ENCODE data around the gene STX4.

Gene STX4

GRCh38 chr16:31063843-31064611, 30.7 kb downstream of the STX4 start:
- no peak for DNase-seq

- no peak for DNase-seq
These were observed 31.6 kb downstream of the STX4 start for GRCh38 chr16:31064882-31065461.

- DNase-seq = no peak
These were observed 34.0 kb downstream of the STX4 start for GRCh38 chr16:31067342-31067741.

- no peak for DNase-seq
These were observed 38.5 kb downstream of the STX4 start for GRCh38 chr16:31071861-31072260.

GRCh38 chr16:31072540-31073141, 39.3 kb downstream of the STX4 start:
- DNase-seq = peak in 2 of 56 donors; percentile 18 to 49

DNA sequence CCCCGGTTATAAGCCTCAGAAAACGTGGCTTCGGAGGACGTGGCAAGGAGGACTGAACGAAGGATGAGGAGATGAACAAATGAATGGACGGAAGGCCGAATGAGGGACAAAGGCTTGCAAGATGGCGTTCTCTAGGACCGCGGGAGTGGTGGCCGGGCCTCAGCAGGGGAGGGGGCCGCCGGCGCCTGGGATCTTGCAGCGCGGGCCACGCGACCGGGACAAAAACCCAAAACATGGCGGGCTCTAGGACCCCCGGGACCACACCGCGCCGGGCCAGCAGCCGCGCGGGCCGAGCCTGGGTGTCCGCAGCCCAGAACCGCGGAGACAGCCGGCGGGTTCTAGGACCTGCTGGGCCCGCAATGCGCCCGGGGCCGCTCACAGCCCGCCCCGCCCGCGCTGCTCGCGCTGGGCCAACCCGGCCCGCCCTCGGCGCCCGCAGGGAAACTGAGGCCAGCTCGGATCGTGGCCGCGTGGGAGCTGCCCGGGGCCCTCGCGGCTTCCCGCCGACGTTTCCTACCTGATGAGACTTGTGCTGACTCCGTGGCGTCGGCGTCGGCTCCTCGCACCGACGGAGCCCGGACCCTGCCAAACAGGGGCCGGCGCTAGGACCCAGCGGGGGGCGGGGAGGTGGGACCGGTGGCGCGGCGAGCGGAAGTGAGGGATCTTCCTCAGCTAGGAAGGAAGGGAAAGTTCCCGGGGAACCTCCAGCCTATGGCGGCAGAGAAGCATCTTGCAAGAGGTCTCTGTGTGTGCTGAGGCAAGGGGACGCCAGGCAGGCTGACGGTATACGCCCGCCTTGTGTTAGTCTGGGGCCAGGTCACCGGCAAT, 40.0 kb downstream of the STX4 start:
- peak; percentile 62 to 96 (median 85) for DNase-seq

- peak; percentile 71 to 100 (median 97) for DNase-seq
These were observed 40.8 kb downstream of the STX4 start, which contains the start of the genes ZNF646 and ZNF668 for GRCh38 chr16:31073970-31074813. Gene ZNF646, plus strand, starts transcription at chr16:31074422. Its CDS starts 1,903 bp downstream, at chr16:31076325. Gene ZNF668, minus strand, starts transcription at chr16:31074240. Its CDS starts 9,781 bp downstream, at chr16:31064459.

GRCh38 chr16:31074814-31075183, 41.4 kb downstream of the STX4 start:
- no peak for DNase-seq

DNA sequence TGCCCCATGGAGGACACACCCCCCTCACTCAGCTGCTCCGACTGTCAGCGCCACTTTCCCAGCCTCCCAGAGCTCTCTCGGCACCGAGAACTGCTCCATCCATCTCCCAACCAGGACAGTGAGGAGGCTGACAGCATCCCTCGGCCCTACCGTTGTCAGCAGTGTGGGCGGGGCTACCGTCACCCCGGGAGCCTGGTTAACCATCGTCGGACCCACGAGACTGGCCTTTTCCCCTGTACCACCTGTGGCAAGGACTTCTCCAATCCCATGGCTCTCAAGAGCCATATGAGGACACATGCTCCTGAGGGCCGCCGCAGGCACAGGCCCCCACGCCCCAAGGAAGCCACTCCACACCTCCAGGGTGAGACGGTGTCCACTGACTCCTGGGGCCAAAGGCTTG, 43.0 kb downstream of the STX4 start:
- no peak for DNase-seq

DNA sequence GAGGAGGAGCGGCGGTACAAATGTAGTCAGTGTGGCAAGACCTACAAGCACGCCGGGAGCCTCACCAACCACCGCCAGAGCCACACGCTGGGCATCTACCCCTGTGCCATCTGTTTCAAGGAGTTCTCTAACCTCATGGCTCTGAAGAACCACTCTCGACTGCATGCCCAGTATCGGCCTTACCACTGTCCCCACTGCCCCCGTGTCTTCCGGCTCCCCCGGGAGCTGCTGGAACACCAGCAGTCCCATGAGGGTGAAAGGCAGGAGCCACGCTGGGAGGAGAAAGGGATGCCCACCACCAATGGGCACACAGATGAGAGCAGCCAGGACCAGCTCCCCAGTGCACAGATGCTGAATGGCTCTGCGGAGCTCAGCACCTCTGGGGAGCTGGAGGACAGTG, 43.7 kb downstream of the STX4 start:
- DNase-seq = no peak

GRCh38 chr16:31077592-31078396, 44.4 kb downstream of the STX4 start:
- no peak for DNase-seq

DNA sequence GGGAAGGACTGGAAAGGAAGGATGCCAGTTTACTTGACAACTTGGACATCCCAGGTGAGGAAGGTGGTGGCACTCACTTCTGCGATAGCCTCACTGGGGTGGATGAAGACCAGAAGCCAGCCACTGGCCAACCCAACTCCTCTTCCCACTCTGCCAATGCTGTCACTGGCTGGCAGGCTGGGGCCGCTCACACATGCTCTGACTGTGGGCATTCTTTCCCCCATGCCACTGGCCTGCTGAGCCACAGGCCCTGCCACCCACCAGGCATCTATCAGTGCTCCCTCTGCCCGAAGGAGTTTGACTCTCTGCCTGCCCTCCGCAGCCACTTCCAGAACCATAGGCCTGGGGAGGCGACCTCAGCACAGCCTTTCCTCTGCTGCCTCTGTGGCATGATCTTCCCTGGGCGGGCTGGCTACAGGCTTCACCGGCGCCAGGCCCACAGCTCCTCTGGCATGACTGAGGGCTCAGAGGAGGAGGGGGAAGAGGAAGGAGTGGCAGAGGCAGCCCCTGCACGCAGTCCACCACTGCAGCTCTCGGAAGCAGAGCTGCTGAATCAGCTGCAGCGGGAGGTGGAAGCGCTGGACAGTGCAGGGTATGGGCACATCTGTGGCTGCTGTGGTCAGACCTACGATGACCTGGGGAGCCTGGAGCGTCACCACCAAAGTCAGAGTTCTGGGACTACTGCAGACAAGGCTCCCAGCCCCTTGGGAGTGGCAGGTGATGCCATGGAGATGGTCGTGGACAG, 45.4 kb downstream of the STX4 start:
- DNase-seq = no peak

DNA sequence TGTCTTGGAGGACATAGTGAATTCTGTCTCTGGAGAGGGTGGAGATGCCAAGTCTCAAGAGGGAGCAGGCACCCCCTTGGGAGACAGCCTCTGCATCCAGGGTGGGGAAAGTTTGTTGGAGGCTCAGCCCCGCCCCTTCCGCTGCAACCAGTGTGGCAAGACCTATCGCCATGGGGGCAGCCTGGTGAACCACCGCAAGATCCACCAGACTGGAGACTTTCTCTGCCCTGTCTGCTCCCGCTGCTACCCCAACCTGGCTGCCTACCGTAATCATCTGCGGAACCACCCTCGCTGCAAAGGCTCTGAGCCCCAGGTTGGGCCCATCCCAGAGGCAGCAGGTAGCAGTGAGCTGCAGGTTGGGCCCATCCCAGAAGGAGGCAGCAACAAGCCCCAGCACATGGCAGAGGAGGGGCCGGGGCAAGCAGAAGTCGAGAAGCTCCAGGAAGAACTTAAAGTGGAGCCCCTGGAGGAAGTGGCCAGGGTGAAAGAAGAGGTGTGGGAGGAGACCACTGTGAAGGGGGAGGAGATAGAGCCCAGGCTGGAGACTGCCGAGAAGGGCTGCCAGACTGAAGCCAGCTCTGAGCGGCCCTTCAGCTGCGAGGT, 46.1 kb downstream of the STX4 start:
- no peak for DNase-seq

DNA sequence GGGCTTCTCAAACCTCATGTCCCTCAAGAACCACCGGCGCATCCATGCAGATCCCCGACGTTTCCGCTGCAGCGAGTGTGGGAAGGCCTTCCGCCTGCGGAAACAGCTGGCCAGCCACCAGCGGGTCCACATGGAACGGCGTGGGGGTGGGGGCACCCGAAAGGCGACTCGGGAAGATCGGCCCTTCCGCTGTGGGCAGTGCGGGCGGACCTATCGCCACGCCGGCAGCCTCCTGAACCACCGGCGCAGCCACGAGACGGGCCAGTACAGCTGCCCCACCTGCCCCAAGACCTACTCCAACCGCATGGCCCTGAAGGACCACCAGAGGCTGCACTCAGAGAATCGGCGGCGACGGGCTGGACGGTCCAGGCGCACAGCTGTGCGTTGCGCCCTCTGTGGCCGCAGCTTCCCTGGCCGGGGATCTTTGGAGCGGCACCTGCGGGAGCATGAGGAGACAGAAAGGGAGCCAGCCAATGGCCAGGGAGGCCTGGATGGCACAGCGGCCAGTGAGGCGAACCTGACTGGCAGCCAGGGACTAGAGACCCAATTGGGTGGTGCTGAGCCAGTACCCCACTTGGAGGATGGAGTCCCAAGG, 46.8 kb downstream of the STX4 start:
- no peak for DNase-seq

- no peak for DNase-seq
These were observed 47.5 kb downstream of the STX4 start for GRCh38 chr16:31080756-31081419.

DNA sequence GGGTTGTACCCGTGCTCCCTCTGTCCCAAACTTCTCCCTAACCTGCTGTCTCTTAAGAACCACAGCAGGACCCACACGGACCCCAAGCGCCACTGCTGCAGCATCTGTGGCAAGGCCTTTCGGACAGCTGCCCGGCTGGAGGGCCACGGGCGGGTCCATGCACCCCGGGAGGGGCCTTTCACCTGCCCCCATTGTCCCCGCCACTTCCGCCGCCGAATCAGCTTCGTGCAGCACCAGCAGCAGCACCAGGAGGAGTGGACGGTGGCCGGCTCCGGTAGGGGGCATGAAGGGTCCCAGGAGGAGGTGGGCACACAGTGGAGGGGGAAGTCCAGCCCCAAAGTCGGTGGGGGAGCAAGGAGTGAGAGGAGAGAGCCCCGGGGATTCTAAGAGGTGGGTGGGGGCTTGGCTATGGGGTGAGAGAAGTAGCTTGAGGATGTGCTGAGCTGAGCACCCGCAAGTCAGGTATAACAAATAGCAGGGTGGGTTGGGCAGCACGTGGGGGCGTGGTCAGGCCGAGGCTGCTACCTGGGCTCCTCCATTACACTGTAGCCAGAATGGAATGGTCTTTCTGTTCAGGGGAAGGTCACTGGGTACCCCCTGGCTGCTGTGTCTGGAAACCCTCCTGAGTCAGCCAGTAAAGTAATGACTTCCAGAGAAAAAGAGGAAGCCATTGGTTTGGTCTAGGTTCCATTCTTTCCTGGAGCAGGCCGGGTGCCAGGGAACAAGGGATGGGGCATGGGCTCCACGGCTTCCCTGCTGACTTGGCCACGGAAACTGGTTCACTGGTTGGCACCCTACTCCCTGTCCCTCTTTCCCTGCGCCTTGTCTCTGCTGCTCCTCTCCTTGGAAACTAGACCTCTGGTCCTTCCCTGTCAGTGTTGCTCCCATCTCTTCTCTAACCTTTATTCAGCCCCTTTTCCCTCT, 48.3 kb downstream of the STX4 start:
- peak in 18 of 56 donors; percentile 3 to 59 (median 22) for DNase-seq
